IMR-90 (cell line): ENCODE data around the gene CTSC. TPM values are rescaled to one million over a fixed set of nuclear protein-coding genes. Genes with fewer than 3 reads are reported as not detected.

ENCODE experiments used
- ATAC-seq: fragments of 200-7000 bp; cut with Tn5 transposase; 2 replicates; pipeline ENCODE4 v1.9.1; 2020; ENCODE audit warnings: low read depth, mild to moderate bottlenecking, moderate library complexity
- BruUV-seq: library from RNA; stranded (reverse); fragments of 400-500 nt; replicated peaks from 2 replicates; lab custom pipeline; 2021; lab: Mats Ljungman, UMichigan
- CTCF ChIA-PET: fragments of 300-600 bp; formaldehyde crosslinking; extraction: SDS; loops from one replicate; lab custom pipeline; 2021; ENCODE audit warnings: antibody characterized with exemption; lab: Yijun Ruan, JAX
- POLR2A ChIA-PET: fragments of 300-600 bp; sonication (Branson Sonifier 250); formaldehyde crosslinking; loops from one replicate; lab custom pipeline; 2022; ENCODE audit warnings: antibody characterized with exemption; ENCODE audit not compliant: unreplicated experiment; lab: Charles Lee
- DNase-seq: peaks from one replicate; pipeline ENCODE4 v3.0.0; 2013
- H2AFZ ChIP-seq: replicated peaks from 2 replicates; pipeline ENCODE3; 2013; ENCODE audit warnings: low read length, mild to moderate bottlenecking; ENCODE audit not compliant: poor library complexity
- H2AK5ac ChIP-seq: 2 replicates; pipeline ENCODE4 v1.6.1; 2013; ENCODE audit warnings: low read depth, low read length, inconsistent platforms
- H2AK9ac ChIP-seq: replicated peaks from 2 replicates; pipeline ENCODE3; 2013; ENCODE audit warnings: mild to moderate bottlenecking, low read depth, low read length, moderate library complexity; ENCODE audit not compliant: poor library complexity
- H2BK120ac ChIP-seq: 2 replicates; pipeline ENCODE4 v1.6.1; 2013; ENCODE audit warnings: low read depth, low read length, inconsistent platforms
- H2BK15ac ChIP-seq: 3 replicates; pipeline ENCODE4 v1.6.1; 2013; ENCODE audit warnings: low read depth, low read length, inconsistent platforms
- H2BK20ac ChIP-seq: 2 replicates; pipeline ENCODE4 v1.6.1; 2013; ENCODE audit warnings: low read depth, mild to moderate bottlenecking, inconsistent platforms, low read length, moderate library complexity
- H2BK5ac ChIP-seq: 2 replicates; pipeline ENCODE4 v1.6.1; 2013; ENCODE audit warnings: mild to moderate bottlenecking, low read depth, low read length, inconsistent platforms; ENCODE audit not compliant: poor library complexity, severe bottlenecking
- H3K14ac ChIP-seq: replicated peaks from 2 replicates; pipeline ENCODE4 v1.6.1; 2013; ENCODE audit warnings: low read depth, low read length, inconsistent platforms
- H3K18ac ChIP-seq: 2 replicates; pipeline ENCODE4 v1.6.1; 2013; ENCODE audit warnings: low read depth, low read length, control low read depth
- H3K23ac ChIP-seq: 2 replicates; pipeline ENCODE4 v1.6.1; 2013; ENCODE audit warnings: low read depth, low read length, inconsistent platforms
- H3K27ac ChIP-seq: 2 replicates; pipeline ENCODE4 v1.5.1; 2013; ENCODE audit warnings: mild to moderate bottlenecking, control low read depth, low read length; ENCODE audit not compliant: insufficient read depth
- H3K27me3 ChIP-seq: 2 replicates; pipeline ENCODE4 v1.6.1; 2013; ENCODE audit warnings: low read length; ENCODE audit not compliant: control insufficient read depth, insufficient read depth
- H3K36me3 ChIP-seq: 2 replicates; pipeline ENCODE4 v1.6.1; 2013; ENCODE audit warnings: low read length, mixed read lengths; ENCODE audit not compliant: control insufficient read depth, insufficient read depth
- H3K4ac ChIP-seq: 2 replicates; pipeline ENCODE4 v1.6.1; 2013; ENCODE audit warnings: low read depth, low read length, inconsistent platforms
- H3K4me1 ChIP-seq: 2 replicates; pipeline ENCODE4 v1.6.1; 2013; ENCODE audit warnings: low read length, mixed read lengths; ENCODE audit not compliant: control insufficient read depth, insufficient read depth
- H3K4me2 ChIP-seq: 2 replicates; pipeline ENCODE4 v1.6.1; 2013; ENCODE audit warnings: low read depth, mild to moderate bottlenecking, control low read depth, low read length, moderate library complexity
- H3K4me3 ChIP-seq: 2 replicates; pipeline ENCODE4 v1.5.1; 2013; ENCODE audit warnings: low read depth, mild to moderate bottlenecking, control low read depth, low read length, moderate library complexity; ENCODE audit not compliant: insufficient read depth
- H3K56ac ChIP-seq: 2 replicates; pipeline ENCODE4 v1.6.1; 2013; ENCODE audit warnings: low read length, inconsistent platforms; ENCODE audit not compliant: insufficient read depth; ENCODE audit errors: extremely low read depth
- H3K79me1 ChIP-seq, 2 experiments: 2 replicates each; pipeline ENCODE4 v1.6.1; 2013; ENCODE audit warnings: low read length in 2 of 2, inconsistent platforms in 1 of 2, low read depth in 1 of 2
- H3K9ac ChIP-seq: 2 replicates; pipeline ENCODE4 v1.6.1; 2013; ENCODE audit warnings: low read depth, low read length, control low read depth
- H3K9me1 ChIP-seq: 2 replicates; pipeline ENCODE4 v1.6.1; 2013; ENCODE audit warnings: low read length, inconsistent platforms; ENCODE audit not compliant: insufficient read depth
- H3K9me3 ChIP-seq: 2 replicates; pipeline ENCODE4 v1.6.1; 2013; ENCODE audit warnings: low read length; ENCODE audit not compliant: control insufficient read depth, insufficient read depth
- H4K20me1 ChIP-seq: 2 replicates; pipeline ENCODE4 v1.6.1; 2013; ENCODE audit warnings: low read length, inconsistent platforms; ENCODE audit not compliant: insufficient read depth
- H4K5ac ChIP-seq: 2 replicates; pipeline ENCODE4 v1.6.1; 2013; ENCODE audit warnings: mild to moderate bottlenecking, low read depth, low read length, control low read depth
- H4K8ac ChIP-seq, 2 experiments: 2 replicates each; pipeline ENCODE4 v1.6.1; 2013; ENCODE audit warnings: low read depth in 2 of 2, low read length in 2 of 2, control low read depth in 1 of 2, inconsistent platforms in 1 of 2
- H4K91ac ChIP-seq: 2 replicates; pipeline ENCODE4 v1.6.1; 2013; ENCODE audit warnings: low read depth, low read length, inconsistent platforms; ENCODE audit not compliant: insufficient read depth
- CEBPB ChIP-seq: IDR thresholded peaks from 2 replicates; pipeline ENCODE4 v1.6.1; 2012; ENCODE audit warnings: low read depth, low read length, improper control_type of control experiment
- CHD1 ChIP-seq: IDR thresholded peaks from 2 replicates; pipeline ENCODE4 v1.6.1; 2012; ENCODE audit warnings: low read depth, low read length, improper control_type of control experiment
- FOS ChIP-seq: fragments of 150-350 bp; IDR thresholded peaks from 2 replicates; pipeline ENCODE4 v1.6.1; 2016; ENCODE audit warnings: low read depth, low read length
- WGBS, 2 experiments: methylation state at CpG; one replicate each; pipeline versions ENCODE4 v1.1.5 to v1.1.7; 2013; ENCODE audit warnings: missing lambda C conversion rate in 2 of 2; ENCODE audit not compliant: insufficient read length in 1 of 2; ENCODE audit errors: extremely low coverage in 2 of 2; 5-methylcytosine and 5-hydroxymethylcytosine counted together
- dilution Hi-C: fragments of 300-500 bp; cut with HindIII; formaldehyde crosslinking; loops from one replicate; pipeline ENCODE4 v1.14.3; 2018; ENCODE audit warnings: low sequenced_read_pairs; ENCODE audit not compliant: unreplicated experiment
- in situ Hi-C: fragments of 300-500 bp; cut with MboI; formaldehyde crosslinking; loops from 3 replicates; pipeline ENCODE4 v1.14.3; 2019; ENCODE audit warnings: low sequenced_read_pairs, inconsistent platforms, mixed read lengths
- intact Hi-C: fragments of 100-400 bp; cut with micrococcal nuclease; formaldehyde crosslinking; loops from 2 replicates; pipeline ENCODE4 v1.10.0; 2022
- polyA plus RNA-seq, 3 experiments: library from polyadenylated mRNA; depleted of rRNA; stranded (reverse); fragments of >200 nt; gene quantifications; 2 replicates each; pipeline ENCODE4 v1.2.3, GENCODE V29; 2012; ENCODE audit warnings: low replicate concordance in 1 of 3
- total RNA-seq: library from RNA; depleted of rRNA; stranded (reverse); fragments of >200 nt; gene quantifications from 2 replicates; pipeline ENCODE4 v1.2.3, GENCODE V29; 2012

The CTSC gene
- total and polyA plus RNA-seq, 2 of the 4 experiments (the other 2 are of a cell fraction), result 208 to 299 TPM

GRCh38 chr11:88377144-88377543 lies 39.6 kb upstream of the CTSC start:
- no peak overlapping the region for H3K27ac ChIP-seq
- no TSS peak for BruUV-seq
- no peaks in the 10 kb centered on the region for H3K27me3 ChIP-seq
- intact Hi-C loops, result no loop called here
- DNase-seq, result peak; percentile 67
- H2BK5ac ChIP-seq, result peak overlapping the region; percentile 63
- H4K8ac ChIP-seq, result no peak overlapping the region
- no peaks in the 10 kb centered on the region for H3K79me1 ChIP-seq
- H3K56ac ChIP-seq, result no peak overlapping the region
- no peaks in the 10 kb centered on the region for H3K9me3 ChIP-seq
- no peaks in the 10 kb centered on the region for H4K20me1 ChIP-seq
- no peaks in the 10 kb centered on the region for H3K36me3 ChIP-seq
- no peak overlapping the region for H3K4me3 ChIP-seq
- no peaks in the 10 kb centered on the region for H3K9me1 ChIP-seq
- H2BK120ac ChIP-seq, result no peak overlapping the region
- H3K4ac ChIP-seq, result no peak overlapping the region
- no peak overlapping the region for H3K14ac ChIP-seq
- H4K91ac ChIP-seq, result no peak overlapping the region
- ChIA-PET POLR2A (no interaction called here), CTCF (no interaction called here)
- no peak overlapping the region for H4K5ac ChIP-seq
- no CpG with 5 or more reads among the region's 2 CpGs for WGBS, 2 experiments
- in situ Hi-C loops, result no loop called here
- dilution Hi-C loops, result no loop called here
- TF ChIP-seq CEBPB (peak; percentile 36; the same call in 1 of the 2 replicates), CHD1 (no peak), FOS (no peak)
- no peak overlapping the region for H3K4me2 ChIP-seq
- H3K4me1 ChIP-seq, result peaks cover 2% of the 10 kb centered on the region; the same call in 1 of the 2 replicates
- H2BK15ac ChIP-seq, result no peak overlapping the region
- H3K18ac ChIP-seq, result no peak overlapping the region
- H3K23ac ChIP-seq, result no peak overlapping the region
- H3K9ac ChIP-seq, result no peak overlapping the region
- peak; percentile 89 for ATAC-seq
- H2AK5ac ChIP-seq, result no peak overlapping the region
- H2AK9ac ChIP-seq, result no peak overlapping the region
- no peak overlapping the region for H2BK20ac ChIP-seq
- no peak overlapping the region for H2AFZ ChIP-seq
